ENCODE data around the gene KIRREL3.

Gene KIRREL3

GRCh38 chr11:126660321-126660720 lies 340.2 kb downstream of the KIRREL3 start:
- no peak for TF ChIP-seq CTCF (IDR thresholded peaks at IDR 0.05; ENCODE audit: insufficient read depth, low read depth, low read length, missing control alignments)
- H3K4me3 ChIP-seq (ENCODE audit: low read length), result no peak overlapping the region
- DNase-seq (ENCODE audit: low read depth), result no peak

- DNase-seq (ENCODE audit: low read depth), result no peak
- no peak for TF ChIP-seq CTCF (IDR thresholded peaks at IDR 0.05; ENCODE audit: insufficient read depth, low read depth, low read length, missing control alignments)
- H3K4me3 ChIP-seq (ENCODE audit: low read length), result no peak overlapping the region
These were observed 342.1 kb downstream of the KIRREL3 start for GRCh38 chr11:126658306-126659056.

GRCh38 chr11:126655807-126656128 lies 344.8 kb downstream of the KIRREL3 start:
- TF ChIP-seq CTCF (IDR thresholded peaks at IDR 0.05; ENCODE audit: insufficient read depth, low read depth, low read length, missing control alignments), result no peak
- DNase-seq (ENCODE audit: low read depth), result peak; percentile 54

GRCh38 chr11:126654886-126655806 lies 345.4 kb downstream of the KIRREL3 start:
- DNase-seq (ENCODE audit: low read depth), result no peak
- H3K4me3 ChIP-seq (ENCODE audit: low read length), result no peak overlapping the region
- TF ChIP-seq CTCF (IDR thresholded peaks at IDR 0.05; ENCODE audit: insufficient read depth, low read depth, low read length, missing control alignments), result no peak

More at GRCh38 chr11:126655807-126656128, 344.8 kb downstream of the KIRREL3 start:
- no peak overlapping the region for H3K4me3 ChIP-seq (ENCODE audit: low read length)

GRCh38 chr11:126653040-126653439 lies 347.5 kb downstream of the KIRREL3 start:
- TF ChIP-seq CTCF (IDR thresholded peaks at IDR 0.05; ENCODE audit: insufficient read depth, low read depth, low read length, missing control alignments), result no peak
- DNase-seq (ENCODE audit: low read depth), result no peak
- no peak overlapping the region for H3K4me3 ChIP-seq (ENCODE audit: low read length)

GRCh38 chr11:126647735-126648134 lies 352.8 kb downstream of the KIRREL3 start:
- TF ChIP-seq CTCF (IDR thresholded peaks at IDR 0.05; ENCODE audit: insufficient read depth, low read depth, low read length, missing control alignments), result no peak
- DNase-seq (ENCODE audit: low read depth), result peak; percentile 80
- no peak overlapping the region for H3K4me3 ChIP-seq (ENCODE audit: low read length)

Data from epithelial cell of esophagus (primary cell).